T-helper 1 cell treated with Interleukin-12 subunit alpha and Interleukin-12 subunit beta and Interleukin-4 antibody, amounts not matched to agents 30 ng/mL and 1 ng/mL, for 36 hours (primary cell): ENCODE measurements around the gene COL19A1. TPM values are rescaled to one million over a fixed set of nuclear protein-coding genes. Genes with fewer than 3 reads are reported as not detected.

Experiments used
- intact Hi-C: fragments of 100-400 bp; cut with micrococcal nuclease; formaldehyde crosslinking; loops from one replicate; pipeline ENCODE4 v1.15.1; 2024
- total RNA-seq: library from RNA; stranded (reverse); gene quantifications from 2 replicates; pipeline ENCODE4 v1.2.3, GENCODE V29; 2022

The COL19A1 gene
- total RNA-seq, 1 donor from 2014 or later, result not detected

DNA sequence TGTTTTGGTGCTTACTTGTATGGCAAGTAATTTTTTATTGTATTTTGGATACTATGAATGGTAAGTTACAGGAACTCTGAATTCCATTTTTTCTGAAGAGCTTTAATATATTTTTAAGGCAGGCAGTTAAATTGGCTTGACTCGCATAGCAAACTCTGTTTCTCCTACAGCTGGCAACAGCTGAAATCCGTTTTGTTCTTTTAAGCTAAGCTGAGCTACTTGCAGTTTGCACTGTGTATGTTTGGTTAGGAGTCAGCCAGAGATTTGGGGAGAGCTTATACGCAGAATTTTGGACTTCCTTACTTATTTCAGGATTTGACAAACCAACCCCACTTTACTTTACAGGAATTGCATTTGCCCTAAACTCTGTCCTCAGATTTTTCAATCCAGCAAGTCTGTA is 179.1 kb downstream of the COL19A1 start:
- intact Hi-C loops, result no loop called here

DNA sequence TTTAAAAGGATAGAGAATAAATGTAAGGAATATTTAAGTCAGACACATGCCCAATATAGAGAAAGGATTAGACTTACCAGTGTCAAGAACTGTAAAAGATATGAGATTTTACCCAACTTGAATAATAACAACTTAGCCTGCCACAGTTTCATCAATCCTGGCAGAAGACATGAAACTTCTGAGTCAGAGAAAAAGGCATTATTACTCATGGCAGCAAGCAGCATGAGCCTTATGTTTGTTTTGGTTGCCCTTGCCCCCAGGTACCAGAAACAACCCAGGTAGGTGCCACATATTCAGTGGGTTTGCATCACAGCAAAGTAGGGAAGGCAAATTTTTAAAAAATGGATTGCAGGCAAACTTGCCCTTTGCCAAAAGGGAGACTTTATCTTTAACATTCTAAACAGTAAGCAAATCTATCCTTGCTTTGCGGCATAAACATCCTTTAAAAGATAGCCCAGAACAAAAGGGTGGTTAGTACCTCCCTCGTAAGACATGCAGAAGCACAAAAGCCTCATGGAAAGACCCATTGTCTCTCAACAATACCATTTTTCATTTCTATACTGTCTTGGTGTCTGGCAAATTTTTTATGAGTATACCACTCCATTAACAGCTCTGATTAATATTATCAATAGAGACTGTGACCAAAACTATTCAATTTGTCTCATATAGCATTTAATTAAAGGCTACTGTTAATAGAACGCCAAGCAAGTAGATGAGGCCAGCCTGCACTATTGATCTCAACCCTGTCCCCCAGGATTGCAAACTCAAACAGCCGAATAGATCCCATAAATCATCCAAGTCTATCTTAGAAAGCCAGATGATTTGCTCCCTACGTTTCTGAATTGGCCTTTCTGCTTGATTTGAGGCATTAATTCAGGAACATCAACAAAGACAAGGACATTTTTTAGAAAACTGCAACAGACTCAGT is 185.1 kb downstream of the COL19A1 start:
- intact Hi-C loops, result no loop called here

DNA sequence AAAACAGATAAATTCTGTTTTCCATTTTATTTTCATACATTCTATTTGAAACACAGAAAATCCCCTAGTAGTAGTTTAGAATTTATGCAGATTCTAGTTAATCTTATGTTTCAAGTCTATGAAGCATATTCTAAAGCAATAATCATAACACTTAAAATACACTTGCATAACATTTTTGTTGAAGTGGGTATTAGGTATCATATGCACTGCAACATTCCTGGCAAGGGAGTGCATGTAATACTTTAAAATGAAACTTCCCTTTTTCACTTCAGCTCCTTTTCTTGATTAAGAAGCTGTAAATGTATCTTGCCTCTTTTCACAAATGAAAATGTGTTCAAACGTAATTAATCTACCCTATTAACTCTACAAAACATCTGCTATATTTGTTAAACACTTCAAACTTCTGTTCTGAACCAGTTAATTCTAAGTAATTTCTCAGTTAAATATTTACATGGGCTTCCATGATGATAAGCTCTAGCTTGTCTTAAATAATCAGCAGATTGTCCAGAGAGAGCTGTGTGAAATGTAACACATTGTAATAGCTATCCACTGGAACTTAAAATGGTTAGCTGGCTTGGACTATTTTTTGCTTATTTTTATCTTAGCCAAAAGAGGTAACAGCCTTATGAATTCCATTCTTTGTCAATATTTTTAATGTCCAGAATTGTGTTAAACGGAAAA is 192.8 kb downstream of the COL19A1 start:
- intact Hi-C loops, result no loop called here

DNA sequence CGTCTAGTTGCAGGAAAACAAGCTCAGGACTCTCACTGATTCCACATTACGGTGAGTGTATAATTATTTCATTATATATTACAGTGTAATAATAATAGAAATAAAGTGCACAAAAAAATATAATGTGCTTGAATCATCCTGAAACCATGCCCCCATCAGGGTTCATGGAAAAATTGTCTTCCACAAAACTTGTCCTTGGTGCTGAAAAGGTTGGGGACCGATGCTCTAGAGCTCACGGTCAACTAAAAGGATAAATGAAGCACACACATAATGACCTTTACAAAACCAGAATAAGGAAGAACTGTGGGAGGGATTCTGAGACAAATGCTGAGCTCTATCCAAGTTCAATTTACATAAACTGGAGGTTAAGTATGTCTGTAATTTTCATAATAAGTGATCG is 194.3 kb downstream of the COL19A1 start:
- intact Hi-C loops, result no loop called here

DNA sequence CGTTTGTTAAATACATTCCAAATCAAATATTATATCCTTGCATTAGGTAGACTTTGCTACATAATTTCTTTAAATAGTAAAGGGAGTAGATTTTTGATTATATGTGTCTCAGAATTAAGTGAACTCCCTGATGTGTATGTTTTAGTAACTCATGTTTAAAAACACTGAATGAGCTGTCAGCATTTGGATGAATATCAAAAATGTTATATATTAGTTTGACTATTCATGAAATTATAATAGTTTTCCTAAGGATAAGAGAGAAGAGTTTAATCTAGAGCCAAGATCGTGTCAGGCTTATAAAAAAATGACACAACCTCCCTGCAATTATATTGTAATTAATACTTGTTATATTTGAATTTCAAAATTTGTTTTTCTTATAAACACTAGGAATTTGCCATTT is 195.2 kb downstream of the COL19A1 start:
- intact Hi-C loops, result no loop called here

DNA sequence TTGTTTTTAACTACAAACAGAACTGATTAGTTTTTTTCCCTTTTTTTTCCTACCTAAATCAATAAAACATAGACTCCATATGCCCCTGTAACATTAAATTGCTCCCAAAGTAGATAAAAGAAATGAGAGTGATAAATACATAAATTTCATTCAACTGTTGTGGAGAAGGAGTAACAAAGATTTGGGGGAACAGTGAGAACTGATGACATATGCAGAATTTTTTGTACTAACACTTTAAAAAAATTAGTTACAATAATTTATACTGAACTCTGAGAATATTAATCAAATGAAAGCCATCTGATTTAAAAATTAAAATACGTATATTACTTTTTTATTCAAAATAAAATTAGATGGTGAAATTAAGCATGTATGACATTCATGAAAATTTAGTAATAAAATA is 195.7 kb downstream of the COL19A1 start:
- intact Hi-C loops, result no loop called here

DNA sequence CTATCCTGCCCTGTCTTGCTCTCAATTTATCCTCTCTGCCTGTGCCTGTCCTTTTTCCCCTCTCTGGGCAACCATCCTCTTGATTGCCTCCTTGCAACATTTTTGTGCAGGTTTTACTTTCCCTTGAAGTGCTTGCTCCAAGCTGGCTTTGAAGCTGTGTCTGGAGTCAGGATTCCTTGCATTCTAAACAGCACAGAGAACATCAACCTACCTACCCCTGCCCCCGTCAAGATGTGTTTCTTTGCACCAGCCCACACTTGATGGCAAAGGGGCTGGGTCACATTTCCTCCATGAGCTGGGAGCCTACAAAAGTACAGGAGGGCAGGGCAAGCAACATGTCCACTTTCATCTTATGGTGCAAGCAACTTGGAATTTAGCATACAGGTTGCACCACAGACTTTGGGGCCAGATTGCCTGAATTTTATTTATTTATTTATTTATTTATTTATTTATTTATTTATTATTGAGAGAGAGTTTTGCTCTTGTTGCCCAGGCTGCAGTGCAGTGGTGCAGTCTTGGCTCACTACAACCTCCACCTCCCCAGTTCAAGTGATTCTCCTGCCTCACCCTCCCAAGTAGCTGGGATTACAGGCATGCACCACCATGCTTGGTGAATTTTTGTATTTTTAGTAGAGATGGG is 206.3 kb downstream of the COL19A1 start:
- intact Hi-C loops, result no loop called here

DNA sequence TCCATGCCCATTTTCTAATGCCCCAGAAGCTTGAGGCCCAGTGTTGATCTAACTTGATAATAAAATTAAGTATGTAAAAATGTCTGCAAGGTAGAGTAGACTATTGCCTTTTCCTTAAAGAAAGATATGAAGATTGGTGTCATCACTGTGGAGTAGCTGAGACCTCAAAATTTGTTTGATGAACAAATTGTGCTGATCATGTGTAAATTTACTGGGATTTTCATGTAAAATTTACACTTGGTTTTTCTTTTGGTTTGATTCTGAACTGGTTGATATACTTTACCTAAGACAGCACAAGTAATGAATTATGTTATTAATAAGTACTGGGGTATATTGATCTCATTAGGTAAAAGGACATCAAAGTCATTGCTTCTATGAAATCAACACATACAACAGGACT is 207.3 kb downstream of the COL19A1 start:
- intact Hi-C loops, result no loop called here

DNA sequence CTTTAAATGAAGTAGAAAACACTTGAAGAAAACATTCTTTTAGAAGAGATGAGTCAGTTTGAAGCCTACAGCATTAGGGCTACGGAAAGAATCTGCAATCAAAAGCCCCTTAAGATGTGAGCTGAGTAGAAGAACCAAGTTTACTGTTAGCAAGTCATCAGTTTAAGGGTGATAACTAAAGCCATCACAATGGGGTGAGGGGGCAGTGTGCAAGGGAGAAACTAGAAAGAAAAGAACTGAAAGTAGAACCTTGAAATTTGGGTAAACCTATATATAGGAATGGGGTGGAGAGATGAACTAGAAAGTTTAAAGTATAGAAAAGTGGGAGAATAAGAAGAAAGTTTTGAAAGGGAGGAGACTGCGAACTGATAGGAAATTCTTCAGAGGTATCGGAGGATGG is 212.9 kb downstream of the COL19A1 start:
- intact Hi-C loops, result no loop called here

DNA sequence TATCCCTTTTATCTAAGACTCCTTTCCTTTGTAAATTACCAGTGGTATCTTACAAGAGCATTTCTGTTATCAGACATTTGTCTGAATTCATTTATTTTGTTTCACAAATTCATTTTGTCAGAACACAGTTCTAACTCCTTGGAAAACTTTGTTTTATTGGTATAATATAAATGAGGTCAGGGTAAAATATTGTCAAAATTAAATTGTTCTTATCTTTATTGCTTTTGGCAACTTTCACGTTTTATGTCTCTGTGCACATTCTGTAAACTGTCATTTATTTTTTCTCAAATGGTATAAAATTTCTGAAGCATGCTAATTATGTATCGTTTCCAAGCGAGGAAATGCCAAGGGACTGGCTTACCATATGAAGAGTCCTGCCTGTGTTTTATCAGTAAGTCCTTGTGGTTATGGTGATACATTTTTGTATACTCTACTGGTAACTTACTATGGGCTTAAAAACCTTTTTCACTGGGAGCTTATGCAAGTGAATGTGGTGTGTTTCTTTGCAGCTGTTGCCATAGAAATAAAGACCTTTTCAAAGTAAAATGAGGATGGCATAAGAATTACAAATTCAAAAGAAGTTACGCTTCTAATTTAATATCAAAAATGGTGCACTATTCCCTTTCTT is 214.2 kb downstream of the COL19A1 start:
- intact Hi-C loops, result no loop called here

DNA sequence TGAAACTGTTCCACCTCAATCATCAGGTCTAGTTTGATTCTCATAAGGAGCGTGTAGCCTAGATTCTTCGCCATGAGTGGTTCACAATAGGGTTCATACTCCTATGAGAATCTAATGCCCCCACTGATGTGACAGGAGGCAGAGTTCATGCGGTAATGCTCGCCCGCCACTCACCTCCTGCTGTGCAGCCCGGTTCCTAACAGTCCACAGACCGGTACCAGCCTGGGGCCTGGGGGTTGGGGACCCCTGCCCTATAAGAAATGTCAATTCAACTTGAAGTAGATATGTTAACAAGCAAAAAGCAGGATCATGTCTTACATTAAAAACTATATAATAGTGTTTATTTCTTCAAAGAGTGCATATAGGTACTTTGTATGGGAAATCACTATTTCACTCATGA is 216.5 kb downstream of the COL19A1 start:
- intact Hi-C loops, result no loop called here

DNA sequence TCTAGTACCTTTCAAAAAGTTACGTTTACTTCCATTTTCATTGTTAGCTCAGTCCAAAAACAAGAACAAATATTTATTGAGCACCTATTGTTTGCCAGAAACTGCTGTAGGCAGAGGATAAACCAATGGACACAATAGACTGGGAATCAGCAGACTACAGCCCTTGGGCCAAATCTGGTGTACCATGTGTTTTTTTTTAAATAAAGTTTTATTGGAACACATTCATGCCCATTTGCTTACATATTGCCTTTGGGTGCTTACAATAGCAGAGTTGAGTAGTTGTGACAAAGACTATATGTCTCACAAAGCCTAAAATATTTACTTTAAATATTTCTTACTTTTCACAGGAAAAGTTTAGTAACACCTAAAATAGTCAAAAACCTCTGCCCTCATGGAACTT is 220.4 kb downstream of the COL19A1 start:
- intact Hi-C loops, result no loop called here

DNA sequence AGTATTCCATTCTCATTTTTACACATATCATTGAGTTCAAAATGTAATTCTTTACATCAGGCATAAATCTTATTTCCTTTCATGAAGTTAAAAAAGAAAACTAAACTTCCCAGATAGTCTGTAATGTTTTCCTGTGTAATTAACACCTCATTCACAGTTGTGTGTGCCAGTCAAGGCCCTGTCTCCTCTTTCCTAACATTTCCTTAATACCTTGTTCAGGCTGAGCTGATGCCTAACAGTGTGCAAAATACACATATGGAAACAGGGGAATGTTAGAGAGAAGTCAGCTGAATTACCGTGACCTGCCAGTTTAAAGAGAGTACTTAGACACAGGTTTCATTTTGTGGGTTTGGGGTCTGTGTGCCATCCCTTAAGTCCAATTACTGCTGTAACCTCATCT is 227.8 kb downstream of the COL19A1 start:
- intact Hi-C loops, result no loop called here

DNA sequence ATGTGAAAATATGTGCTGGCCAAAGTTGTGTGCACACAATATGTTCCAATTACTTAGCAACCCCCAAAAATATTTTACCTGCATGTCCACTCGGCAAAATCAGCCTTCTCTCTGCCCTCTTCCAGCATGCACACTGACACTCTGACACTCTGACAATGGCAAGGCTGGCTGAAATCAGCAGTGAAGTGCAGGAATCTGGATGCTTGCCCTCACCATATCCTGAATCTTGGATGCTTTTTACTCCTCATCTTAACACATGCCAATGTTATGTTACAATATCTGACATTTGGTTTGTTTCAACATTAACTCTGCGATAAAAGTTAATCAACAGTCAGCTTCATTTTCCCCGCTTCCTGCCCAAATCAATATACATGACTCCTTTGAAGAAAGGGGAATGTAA is 233.4 kb downstream of the COL19A1 start:
- intact Hi-C loops, result loop anchor here (10.0 kb wide), 1 partner anchor 1525 kb away; no protein-coding TSS in a partner anchor

DNA sequence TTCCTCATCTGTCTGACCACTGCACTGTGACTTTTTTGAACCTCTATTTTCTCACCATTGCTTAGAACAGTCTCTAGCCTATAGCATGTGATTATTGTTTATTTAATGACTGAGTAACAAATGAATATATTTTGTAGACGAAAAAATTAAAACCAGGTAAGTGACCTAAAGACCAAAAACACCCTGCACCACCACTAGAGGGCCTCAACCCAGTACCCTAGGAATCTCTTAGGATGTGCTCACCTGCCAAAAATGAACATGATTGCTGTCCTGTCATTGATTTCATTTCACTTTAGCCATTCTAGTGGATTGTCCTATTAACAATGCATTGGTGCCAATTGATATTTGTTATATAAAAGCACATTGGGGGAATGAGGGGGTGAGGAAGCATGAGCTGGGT is 237.4 kb downstream of the COL19A1 start:
- intact Hi-C loops, result loop anchor here (10.0 kb wide), 1 partner anchor 1529 kb away; no protein-coding TSS in a partner anchor

DNA sequence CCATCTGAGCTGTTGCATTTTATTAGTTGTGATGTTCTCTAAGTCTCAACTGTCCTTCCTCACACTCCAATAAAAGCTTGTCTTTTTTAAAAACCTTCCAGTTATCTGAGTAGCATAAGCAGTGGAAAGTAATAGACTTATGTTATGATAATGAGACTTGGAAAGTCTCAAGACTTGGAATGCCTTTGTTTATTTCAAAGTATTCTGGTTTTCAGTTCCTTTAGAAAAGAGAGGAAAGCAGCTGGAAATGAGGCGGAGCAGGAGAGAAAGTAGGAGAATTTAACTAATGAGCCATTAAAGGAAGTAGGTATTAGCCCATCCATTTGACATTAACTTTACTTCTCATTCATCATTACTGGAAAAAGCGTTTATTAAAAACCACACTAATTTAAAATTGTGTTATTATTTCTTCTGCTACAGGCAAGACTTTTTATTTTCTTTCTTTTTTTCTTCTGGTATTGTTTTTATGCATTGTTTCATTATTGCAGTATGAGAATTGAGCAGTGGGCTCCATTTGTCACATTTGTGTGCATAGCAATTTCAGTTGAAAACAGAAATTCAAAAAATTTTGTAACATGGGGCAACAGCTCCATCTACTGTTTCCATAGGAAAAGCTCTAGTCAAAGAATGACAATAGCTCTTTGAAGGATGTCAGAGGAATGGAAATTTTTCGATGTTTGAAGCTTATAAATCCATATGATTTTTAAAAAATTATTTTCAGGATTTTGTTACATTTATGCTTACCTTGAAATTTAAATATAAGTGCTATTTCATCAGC is 241.7 kb downstream of the COL19A1 start:
- intact Hi-C loops, result loop anchor here (1.0 to 10.0 kb wide), 5 partner anchors 273 to 1533 kb away; no protein-coding TSS in a partner anchor

DNA sequence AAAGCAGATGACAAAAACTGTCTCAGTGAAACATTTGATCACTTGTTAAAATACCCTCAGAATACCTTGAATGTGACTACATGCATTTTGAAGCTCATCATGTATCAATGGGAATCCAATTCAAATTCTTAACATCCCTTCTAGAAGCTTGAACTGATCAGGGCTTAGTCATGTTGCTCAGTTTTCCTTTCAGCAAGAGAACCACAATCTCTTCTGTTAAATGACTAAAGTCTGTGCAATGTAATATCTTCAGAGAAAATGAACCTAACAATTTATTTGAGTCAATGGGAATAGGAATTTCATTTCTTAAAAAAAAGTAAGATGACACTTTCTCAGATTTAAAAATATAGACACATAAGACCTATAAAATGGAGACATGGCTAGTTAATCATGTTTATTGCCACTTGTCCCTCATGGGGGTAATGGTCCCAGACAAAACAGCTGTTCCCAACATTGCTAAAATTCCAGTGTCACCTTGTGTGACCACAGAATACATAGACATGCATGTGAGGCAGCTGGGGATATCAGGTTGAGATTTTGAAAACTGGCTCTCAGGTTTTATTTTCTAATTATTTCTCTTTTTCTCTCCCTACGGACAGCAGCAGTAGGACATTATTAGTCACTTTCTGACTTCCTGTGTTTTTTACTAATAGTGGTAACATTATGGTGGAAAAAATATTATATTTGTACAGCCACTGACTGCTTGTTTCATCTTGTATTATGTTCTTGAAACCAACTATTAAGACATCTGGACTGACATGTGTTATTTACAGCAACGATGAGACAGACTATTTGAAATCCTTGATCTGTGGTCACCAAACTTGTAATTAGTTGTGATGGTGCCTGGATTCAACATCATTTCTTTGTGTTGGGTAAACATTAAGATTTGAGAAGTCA is 244.0 kb downstream of the COL19A1 start:
- intact Hi-C loops, result no loop called here

DNA sequence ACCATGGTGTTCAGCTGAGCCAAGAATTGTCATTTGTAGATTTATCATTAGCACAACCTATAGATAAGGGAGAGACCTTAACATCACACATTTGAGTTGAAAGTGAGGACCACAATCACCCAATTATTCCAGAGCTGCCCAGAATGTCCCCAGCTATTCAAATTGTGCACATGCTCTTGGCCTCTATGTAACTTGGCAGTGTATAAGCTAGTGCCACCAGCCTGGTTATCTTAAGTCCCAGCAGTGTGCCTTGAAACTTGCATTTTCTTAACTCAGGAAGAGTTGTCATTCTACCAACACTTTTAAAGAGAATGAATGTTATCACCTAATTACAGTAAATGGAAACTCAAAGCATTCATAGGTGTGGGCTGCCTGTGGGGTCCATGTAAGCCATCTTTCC is 245.4 kb downstream of the COL19A1 start:
- intact Hi-C loops, result no loop called here

DNA sequence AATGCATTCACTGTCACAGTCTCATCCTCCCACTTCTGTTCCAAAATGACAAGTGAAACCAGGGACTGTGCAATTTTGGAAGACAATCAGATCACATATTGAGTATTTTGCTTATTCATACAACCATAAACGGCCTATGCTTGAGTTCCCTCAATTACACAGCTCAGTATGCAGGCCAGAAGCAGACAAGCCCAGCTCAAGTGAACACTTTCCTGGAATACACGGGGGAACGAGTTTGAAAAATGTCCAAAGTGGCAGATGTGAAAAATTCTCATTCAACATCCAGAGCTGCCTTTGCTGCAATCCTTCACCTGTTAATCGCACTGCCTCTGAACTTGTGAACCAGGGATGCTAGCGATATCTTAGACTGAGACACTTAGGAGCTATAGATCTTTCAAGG is 246.4 kb downstream of the COL19A1 start:
- intact Hi-C loops, result no loop called here

DNA sequence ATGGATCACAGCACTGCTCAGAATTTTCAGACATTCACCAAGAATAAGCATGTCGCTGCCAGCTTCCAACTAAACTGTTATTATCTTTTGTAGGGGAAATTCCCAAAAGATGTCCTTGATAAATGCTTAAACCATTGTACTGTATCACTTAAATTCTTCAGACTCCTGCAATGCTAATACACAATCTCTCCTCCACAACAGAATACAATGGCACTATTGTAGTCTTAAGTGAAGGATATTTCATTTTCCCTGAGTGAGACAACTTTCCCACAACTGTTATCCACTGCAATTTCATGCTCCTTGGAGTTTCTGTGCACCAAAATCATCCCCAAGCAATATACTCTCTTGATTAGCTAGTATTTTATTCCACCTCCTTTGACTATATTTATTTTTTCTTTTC is 246.8 kb downstream of the COL19A1 start:
- intact Hi-C loops, result no loop called here
